ENCODE measurements around the gene ARID1B.

ARID1B gene

GRCh38 chr6:156998794-156999330, 221.7 kb downstream of the ARID1B start:
- no peak for DNase-seq

DNA sequence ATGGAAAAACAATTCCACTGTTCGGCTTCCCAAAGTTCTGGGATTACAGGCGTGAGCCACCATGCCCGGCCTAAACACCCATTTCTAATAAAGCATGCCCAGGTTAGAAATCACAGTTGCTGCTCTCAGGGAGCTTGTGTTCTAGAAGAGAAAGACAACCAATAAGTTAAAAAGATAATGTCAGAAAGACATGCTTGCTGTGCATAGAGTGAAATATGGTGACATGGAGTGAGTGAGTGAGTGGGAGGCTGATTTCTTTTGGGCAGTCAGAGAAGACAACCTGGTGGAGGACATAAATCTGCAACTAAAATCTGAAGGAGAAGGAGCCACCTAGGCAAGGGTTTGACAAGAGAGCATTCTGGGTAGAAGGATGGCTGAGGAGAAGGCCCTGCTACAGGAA, 222.6 kb downstream of the ARID1B start:
- no peak for DNase-seq

DNA sequence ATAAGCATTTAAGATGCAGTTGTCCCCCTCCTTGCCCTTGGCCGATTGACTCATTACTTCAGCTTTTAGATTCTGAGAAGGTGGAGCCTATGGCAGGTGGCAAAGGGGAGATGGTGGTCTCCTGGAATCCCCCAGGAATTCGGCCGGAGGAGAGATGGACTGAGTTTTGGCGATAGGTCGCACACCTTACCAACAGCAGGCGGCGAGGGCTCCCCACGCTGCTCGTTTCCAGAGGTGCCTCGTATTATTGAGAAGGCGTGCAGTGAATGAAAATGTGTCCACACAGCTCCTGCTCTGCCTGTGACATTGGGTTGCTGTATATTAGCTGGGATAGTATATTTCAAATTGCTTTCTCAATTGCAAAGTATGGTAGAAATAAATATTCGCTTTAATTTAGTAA, 224.5 kb downstream of the ARID1B start:
- DNase-seq: no peak

DNA sequence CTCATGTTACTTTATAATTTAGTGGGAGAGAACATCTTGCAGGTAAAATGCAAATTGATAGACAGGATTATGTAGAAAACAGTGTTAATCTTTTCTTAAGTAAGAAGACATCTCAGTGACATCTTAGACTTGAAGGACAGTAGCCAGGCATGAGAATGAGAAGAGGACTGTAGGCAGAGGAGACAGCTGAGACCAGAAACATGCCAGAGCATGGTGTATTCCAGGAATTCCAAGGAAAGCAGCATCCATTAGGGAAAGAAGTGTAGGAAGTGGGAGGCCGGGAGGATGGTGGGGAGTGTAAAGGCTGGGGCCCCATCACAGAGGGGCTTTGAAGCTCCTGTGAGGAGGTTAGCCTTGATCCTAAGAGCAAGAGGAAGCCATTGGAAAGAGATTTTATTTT, 225.6 kb downstream of the ARID1B start:
- DNase-seq: no peak

DNA sequence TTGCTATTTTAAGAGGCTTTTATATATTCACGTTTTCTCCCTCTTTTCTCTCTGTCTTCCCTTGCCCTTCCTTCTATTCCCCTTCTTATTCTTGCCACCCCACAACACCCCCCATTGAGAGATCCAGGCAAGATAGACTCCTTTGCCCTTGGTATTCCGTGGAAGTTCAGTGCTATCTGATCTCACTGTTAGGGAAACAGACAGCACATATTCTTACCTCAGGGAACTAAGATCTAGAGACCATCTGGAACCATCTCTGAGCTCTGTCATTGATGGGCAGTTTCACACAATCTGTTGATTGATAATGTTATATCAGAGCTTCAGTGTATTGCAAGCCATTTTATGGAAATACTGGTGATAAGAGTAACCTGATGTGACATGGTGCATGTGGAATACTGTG, 228.8 kb downstream of the ARID1B start:
- no peak for DNase-seq

- DNase-seq: no peak
Observed at GRCh38 chr6:157008568-157008967, 231.4 kb downstream of the ARID1B start.

- DNase-seq: no peak
Observed at GRCh38 chr6:157012355-157012754, 235.2 kb downstream of the ARID1B start.

DNA sequence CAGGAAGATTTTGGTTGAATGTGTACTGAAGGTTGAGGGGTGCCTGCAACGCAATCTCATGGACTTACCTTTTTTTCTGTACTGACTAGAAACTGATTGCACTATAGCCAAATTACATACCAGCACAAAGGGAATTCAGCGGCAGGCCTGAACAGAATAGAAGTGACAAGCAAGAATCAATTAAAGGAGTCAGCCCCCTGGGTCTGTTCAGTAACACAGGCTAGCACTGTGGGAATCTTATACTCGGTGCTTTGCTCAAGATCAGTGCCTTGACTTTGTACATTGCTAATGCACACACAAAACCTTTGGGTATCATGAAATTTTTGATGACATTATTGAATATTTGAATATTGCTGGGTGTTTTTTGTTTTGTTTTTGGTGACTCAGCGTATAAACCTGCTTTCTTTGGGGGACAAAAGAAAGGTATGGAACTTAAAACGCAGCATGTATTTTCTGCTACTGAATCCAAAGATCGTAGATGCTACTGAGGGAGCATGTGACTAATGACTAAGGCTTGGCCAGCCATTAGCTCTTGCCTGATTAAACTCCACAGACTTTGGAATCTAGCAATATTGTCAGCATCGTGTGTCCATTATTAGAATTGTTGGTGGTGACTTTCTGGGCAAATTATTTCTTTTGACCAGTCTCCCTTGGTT, 236.6 kb downstream of the ARID1B start:
- DNase-seq: no peak

DNA sequence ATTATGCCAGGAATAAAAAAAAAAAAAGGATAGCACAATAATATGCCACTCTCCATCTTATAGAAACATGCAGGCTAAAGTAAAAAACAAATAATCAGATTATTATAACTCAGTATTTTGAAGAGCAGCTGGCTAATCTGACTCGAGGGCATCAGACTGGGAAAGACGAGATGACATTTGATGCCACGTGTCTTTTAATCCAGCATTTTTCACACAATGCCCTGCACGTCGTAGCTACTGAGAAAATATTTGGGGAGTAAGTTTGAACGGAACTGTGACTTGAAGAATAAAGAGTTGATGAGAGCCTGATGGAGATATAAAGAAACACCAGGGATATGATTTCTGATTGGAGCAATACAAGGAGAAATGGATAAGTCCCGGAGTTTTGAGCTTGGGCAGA, 237.7 kb downstream of the ARID1B start:
- DNase-seq: no peak

GRCh38 chr6:157017022-157017421, 239.8 kb downstream of the ARID1B start:
- DNase-seq: no peak

- no peak for DNase-seq
Observed at GRCh38 chr6:157017861-157018260, 240.7 kb downstream of the ARID1B start.

DNA sequence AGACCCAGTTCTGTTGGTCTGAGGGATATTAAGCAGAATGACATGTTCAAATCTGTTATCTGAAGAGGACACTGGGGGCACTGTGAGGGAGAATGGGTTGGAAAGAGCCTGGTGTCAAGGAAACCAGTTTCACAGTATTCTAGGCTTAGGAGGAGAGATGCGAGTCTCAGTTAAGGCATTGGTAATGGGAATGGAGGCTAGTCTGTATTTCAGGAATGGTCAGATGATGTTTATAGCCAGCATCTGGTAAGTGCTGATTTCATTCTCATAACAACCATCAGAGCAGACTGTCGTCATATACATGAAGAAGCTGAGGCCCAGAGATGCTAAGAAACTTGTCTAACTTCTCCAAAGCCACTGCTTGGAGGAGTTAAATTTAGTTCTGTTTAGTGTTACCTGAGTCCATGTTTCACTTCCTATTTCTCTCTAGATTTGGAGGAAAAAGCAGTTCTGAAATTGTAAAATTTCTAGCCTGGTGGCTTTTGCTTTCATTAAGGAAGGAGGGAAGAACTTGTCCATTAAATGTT, 242.0 kb downstream of the ARID1B start:
- no peak for DNase-seq

DNA sequence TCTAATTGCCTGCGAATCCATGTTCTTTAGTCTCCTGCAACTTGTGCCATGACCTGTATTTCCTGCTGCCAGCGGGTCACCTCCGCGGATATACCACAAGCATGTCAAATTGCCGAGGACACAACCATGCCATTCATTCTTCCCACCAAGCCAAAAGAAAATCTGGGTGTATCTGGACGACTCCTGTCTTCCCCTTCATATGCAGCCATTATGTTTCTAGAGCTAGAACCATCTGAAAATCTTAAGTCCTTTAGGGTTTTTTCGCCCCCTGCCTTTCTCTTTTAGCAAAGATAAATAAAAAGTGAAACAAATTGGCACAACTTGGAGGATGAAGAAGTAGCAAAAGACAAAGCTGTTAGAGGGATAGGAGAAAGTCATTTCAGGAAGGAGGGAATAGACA, 242.6 kb downstream of the ARID1B start:
- DNase-seq: no peak

DNA sequence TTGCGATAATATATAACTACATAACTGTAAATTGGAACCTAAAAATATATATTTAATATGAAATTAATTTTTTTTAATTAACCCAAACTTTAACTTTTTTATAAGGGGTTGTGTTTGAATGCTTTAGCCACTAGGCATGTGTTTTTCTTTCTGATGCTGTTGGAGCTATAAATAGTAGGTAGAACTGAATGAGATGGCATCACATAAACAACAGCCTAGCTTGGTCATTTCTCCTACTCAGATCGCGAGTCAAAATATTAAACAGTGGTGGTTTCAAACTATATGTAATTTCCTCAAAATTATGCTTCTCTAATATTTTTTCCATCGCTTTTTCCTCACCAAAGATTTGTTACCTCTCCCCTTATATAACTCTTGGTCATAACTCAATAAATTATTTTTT, 243.2 kb downstream of the ARID1B start:
- DNase-seq: no peak

GRCh38 chr6:157020881-157021343, 243.7 kb downstream of the ARID1B start:
- DNase-seq: peak; percentile 51 to 54

GRCh38 chr6:157021344-157021992, 244.3 kb downstream of the ARID1B start:
- DNase-seq: peak; percentile 86

DNA sequence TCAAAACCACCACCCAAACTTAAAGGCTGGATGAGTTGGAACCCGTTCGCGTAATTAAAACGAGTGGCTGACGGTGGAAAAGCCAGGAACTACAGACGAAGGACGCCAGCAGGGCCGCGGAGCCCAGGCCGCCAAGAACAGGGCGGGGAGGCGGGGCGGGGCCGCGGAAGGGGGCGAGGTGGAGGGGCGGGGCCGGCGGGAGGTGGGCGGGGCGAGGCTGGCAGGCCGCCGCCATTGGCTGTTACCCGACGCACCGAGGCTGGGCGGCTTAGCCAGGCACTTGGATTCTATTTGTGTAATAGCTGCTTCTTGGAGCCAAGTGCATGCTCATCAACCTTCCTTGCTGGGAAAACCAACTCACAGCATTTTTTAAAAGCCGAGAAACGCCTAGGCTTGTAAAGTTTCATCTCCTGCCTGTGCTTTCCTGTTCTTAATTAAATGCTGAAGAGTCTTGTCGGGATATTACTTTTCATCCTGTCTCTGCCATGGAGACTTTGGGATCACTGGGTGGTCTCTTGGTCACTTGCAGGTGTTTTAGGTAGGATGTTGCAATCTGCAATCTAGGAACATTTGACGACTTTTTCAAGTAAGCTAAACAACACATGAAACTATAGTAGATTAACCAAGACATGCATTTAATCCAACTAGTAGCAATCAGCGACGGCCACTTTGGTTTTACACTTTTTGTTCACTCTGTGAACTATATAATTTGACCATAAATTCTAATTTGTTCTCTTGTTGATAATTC, 245.0 kb downstream of the ARID1B start:
- peak; percentile 81 to 84 for DNase-seq

- no peak for DNase-seq
Observed at GRCh38 chr6:157023958-157024357, 246.8 kb downstream of the ARID1B start.

GRCh38 chr6:157024745-157025144, 247.6 kb downstream of the ARID1B start:
- DNase-seq: no peak

DNA sequence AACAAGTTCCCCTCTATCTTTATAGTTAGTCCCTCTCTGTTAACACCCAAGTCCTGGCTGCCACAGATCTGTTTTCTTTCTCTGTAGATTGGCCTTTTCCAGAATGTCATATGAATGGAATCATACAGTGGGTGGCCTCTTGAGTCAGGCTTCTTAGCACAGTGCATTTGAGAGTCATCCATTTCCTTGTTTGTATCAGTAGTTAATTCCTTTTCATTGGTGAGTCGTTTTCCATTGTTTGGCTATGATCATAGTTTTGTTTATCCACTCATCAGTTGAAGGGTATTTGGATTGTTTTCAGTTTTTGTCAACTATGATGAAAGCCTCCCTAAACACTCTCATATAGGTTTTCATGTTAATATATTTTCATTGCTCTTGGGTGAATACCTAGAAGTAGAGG, 248.3 kb downstream of the ARID1B start:
- no peak for DNase-seq

DNA sequence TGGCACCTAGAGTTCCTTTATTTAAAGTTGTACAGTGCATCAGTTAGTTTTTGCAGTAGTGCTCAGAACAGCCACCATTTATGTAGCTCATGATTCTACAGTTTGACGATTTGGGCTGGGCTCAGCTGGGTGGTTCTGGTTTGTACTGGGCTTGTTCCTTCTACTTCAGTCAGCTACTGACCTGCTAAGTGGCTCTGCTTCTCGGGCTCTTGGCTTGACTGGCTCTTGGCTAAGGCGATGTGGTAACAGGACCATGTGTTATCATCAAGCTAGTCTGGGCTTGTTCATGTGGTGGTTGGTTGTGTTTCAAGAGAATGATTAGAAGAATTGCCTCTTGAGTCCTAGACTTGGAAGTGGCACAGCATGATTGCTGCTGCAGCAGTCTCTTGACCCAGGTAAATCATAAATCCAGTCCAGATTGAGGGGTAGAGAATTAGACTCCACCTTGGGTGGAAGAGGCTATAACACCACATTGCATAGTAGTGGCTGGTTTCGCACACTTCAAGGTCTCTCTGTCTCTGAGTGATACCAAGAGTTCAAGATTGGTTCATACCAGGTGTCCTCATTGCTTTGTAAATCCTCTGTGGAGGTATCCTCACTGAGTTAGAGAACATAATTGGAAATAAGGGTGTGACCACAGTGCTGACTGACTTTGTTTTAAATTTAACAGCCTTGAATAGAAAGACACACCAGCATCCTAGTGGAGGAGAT, 253.0 kb downstream of the ARID1B start:
- DNase-seq: no peak

DNA sequence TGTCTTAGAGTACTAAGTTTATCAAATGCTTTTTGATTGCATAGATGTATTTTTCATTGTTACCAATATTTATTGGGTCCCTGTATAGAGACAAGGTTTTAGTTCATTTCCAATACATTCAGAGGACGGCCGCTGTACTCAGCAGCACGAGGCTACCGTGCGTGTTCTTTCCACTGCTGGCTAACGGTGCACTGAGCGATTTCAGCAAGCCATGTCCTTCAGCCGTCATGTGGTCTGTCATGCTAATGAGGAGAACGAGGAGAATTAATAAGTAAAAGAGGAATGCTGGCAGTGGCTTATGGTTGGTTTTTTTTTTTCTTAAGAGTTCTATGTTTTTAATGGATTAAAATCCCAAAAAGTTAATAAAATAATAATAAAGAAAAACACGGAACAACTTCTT, 253.6 kb downstream of the ARID1B start:
- DNase-seq: no peak

DNA sequence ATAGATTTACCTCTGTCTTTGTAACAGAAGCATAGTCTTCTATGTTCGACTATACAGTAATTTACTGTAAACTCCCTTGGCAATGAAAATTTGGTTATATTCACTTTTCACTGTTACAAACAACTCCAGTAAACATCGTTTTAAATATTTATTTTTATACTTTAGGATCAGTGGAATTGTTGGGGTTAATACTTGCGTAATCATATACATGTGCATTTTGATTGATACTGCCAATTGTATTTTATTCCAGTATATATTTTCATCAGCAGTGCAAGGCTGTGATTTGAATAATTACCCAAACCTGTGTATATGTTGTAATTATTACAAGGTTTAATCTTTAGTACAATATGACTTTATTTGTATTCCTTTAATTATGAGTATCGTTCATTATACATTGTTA, 255.7 kb downstream of the ARID1B start:
- DNase-seq: no peak

Data from activated CD4-positive, alpha-beta T cell treated with anti-CD3 and anti-CD28 coated beads for 4 hours (primary cell).